ENCODE results near the gene IGF2BP2. TPM values are rescaled to one million over a fixed set of nuclear protein-coding genes. Genes with fewer than 3 reads are reported as not detected.

The IGF2BP2 gene
- total RNA-seq, 1 experiment from 2014 or later, result 133 TPM

GRCh38 chr3:185637388-185637787, 187.5 kb downstream of the IGF2BP2 start:
- H3K27ac Mint-ChIP-seq, result no peak overlapping the region
- no peaks in the 10 kb centered on the region for H3K9me3 Mint-ChIP-seq
- DNase-seq (ENCODE audit: low spot score) (no peak), ATAC-seq (no peak)
- peaks cover 11% of the 10 kb centered on the region for H3K4me1 Mint-ChIP-seq
- TF ChIP-seq FOXP1 (CRISPR knock-in tag; IDR thresholded peaks at IDR 0.05; ENCODE audit: borderline replicate concordance), result no peak
- peak; percentile 66; the same call in 1 of the 2 replicates for TF ChIP-seq ZMAT4 (CRISPR knock-in tag; IDR thresholded peaks at IDR 0.05)
- peaks cover 4% of the 10 kb centered on the region; the same call in 1 of the 2 replicates for H3K27me3 Mint-ChIP-seq (ENCODE audit: low read depth)
- H3K36me3 Mint-ChIP-seq, result peaks cover 6% of the 10 kb centered on the region
- POLR2A ChIA-PET, result no interaction called here
- CTCF ChIA-PET, result interaction anchor here (1.2 kb wide), 2 partner anchors 23 kb away, joined by 3 to 6 read pairs; no protein-coding TSS in a partner anchor
- no peak overlapping the region for H3K4me3 Mint-ChIP-seq

GRCh38 chr3:185632996-185633395, 191.8 kb downstream of the IGF2BP2 start:
- POLR2A ChIA-PET, result no interaction called here
- TF ChIP-seq ELF4 (CRISPR knock-in tag; IDR thresholded peaks at IDR 0.05; ENCODE audit: low read depth) (no peak), ZNF121 (CRISPR knock-in tag; IDR thresholded peaks at IDR 0.05) (no peak), TCF7 (CRISPR knock-in tag; IDR thresholded peaks at IDR 0.05; ENCODE audit: low read depth) (no peak), IRF2 (CRISPR knock-in tag; IDR thresholded peaks at IDR 0.05; ENCODE audit: borderline replicate concordance, low read depth) (no peak), CREB1 (CRISPR knock-in tag; IDR thresholded peaks at IDR 0.05) (no peak)
- H3K4me3 Mint-ChIP-seq, result no peak overlapping the region
- CTCF ChIA-PET, result interaction anchor here (1.5 kb wide), 1 partner anchor 274 kb away, joined by 3 read pairs; no protein-coding TSS in a partner anchor
- peaks cover 30% of the 10 kb centered on the region for H3K36me3 Mint-ChIP-seq
- H3K27ac Mint-ChIP-seq, result peak overlapping the region; percentile 63; the same call in 1 of the 2 replicates
- no peak for ATAC-seq
- DNase-seq (ENCODE audit: low spot score), result no peak
- peaks cover 4% of the 10 kb centered on the region; the same call in 1 of the 2 replicates for H3K27me3 Mint-ChIP-seq (ENCODE audit: low read depth)
- no peaks in the 10 kb centered on the region for H3K9me3 Mint-ChIP-seq
- H3K4me1 Mint-ChIP-seq, result no peaks in the 10 kb centered on the region

- Mint-ChIP-seq H3K4me3 (no peak overlapping the region), H3K4me1 (no peaks in the 10 kb centered on the region), H3K27ac (no peak overlapping the region), H3K36me3 (peaks cover 39% of the 10 kb centered on the region), H3K9me3 (no peaks in the 10 kb centered on the region), H3K27me3 (ENCODE audit: low read depth) (no peaks in the 10 kb centered on the region; the same call in 1 of the 2 replicates)
- POLR2A ChIA-PET, result interaction anchor here (0.6 kb wide), 2 partner anchors 174 to 721 kb away, joined by 4 read pairs; no protein-coding TSS in a partner anchor
- DNase-seq (ENCODE audit: low spot score) (no peak), ATAC-seq (no peak)
- CTCF ChIA-PET, result interaction anchor here (0.6 to 1.5 kb wide), 3 partner anchors 29 to 275 kb away, joined by 3 read pairs; no protein-coding TSS in a partner anchor
- TF ChIP-seq ZNF281 (CRISPR knock-in tag; IDR thresholded peaks at IDR 0.05) (no peak), ZNF121 (CRISPR knock-in tag; IDR thresholded peaks at IDR 0.05) (no peak), NFATC4 (CRISPR knock-in tag; IDR thresholded peaks at IDR 0.05) (no peak), PREB (CRISPR knock-in tag; IDR thresholded peaks at IDR 0.05; ENCODE audit: borderline replicate concordance) (no peak), STAT6 (CRISPR knock-in tag; conservative IDR thresholded peaks at IDR 0.05; ENCODE audit: low read depth) (no peak), E2F4 (CRISPR knock-in tag; IDR thresholded peaks at IDR 0.05; ENCODE audit: borderline replicate concordance, low read depth) (no peak), SOX15 (CRISPR knock-in tag; IDR thresholded peaks at IDR 0.05) (no peak), AFF4 (CRISPR knock-in tag; IDR thresholded peaks at IDR 0.05; ENCODE audit: borderline replicate concordance) (no peak), NR1H2 (CRISPR knock-in tag; IDR thresholded peaks at IDR 0.05) (no peak)
Measured at GRCh38 chr3:185631508-185632206, 193.2 kb downstream of the IGF2BP2 start.

Measured in WTC11 (cell line).